GM03348 (cell line): ENCODE measurements around the gene SHISAL2A.

Source experiments
- DNase-seq: peaks from one replicate; pipeline ENCODE4 v3.0.0; 2012; ENCODE audit warnings: low spot score

Gene SHISAL2A

GRCh38 chr1:52659851-52660596 is 27.1 kb downstream of the SHISAL2A start:
- no peak for DNase-seq

- DNase-seq: no peak
Measured at GRCh38 chr1:52660807-52661206, 27.8 kb downstream of the SHISAL2A start.

GRCh38 chr1:52662645-52663313 is 29.8 kb downstream of the SHISAL2A start:
- DNase-seq: no peak

- DNase-seq: no peak
Measured at GRCh38 chr1:52663716-52664115, 30.7 kb downstream of the SHISAL2A start.

GRCh38 chr1:52665006-52665941 is 32.3 kb downstream of the SHISAL2A start:
- no peak for DNase-seq

GRCh38 chr1:52667290-52667689 is 34.3 kb downstream of the SHISAL2A start:
- no peak for DNase-seq

- no peak for DNase-seq
Measured at GRCh38 chr1:52667984-52668383, 35.0 kb downstream of the SHISAL2A start.

GRCh38 chr1:52668711-52669110 is 35.7 kb downstream of the SHISAL2A start:
- DNase-seq: peak; percentile 78

- peak; percentile 89 for DNase-seq
Measured at GRCh38 chr1:52669696-52670095, 36.7 kb downstream of the SHISAL2A start.

- DNase-seq: no peak
Measured at GRCh38 chr1:52670604-52671003, 37.6 kb downstream of the SHISAL2A start.

- DNase-seq: no peak
Measured at GRCh38 chr1:52672946-52673345, 40.0 kb downstream of the SHISAL2A start.

GRCh38 chr1:52673513-52673912 is 40.5 kb downstream of the SHISAL2A start:
- no peak for DNase-seq

- no peak for DNase-seq
Measured at GRCh38 chr1:52674497-52675384, 41.8 kb downstream of the SHISAL2A start.

GRCh38 chr1:52676249-52676903 is 43.4 kb downstream of the SHISAL2A start:
- DNase-seq: no peak

GRCh38 chr1:52677076-52677806 is 44.3 kb downstream of the SHISAL2A start:
- DNase-seq: no peak

- DNase-seq: no peak
Measured at GRCh38 chr1:52679048-52679447, 46.1 kb downstream of the SHISAL2A start.

- DNase-seq: no peak
Measured at GRCh38 chr1:52679498-52679897, 46.5 kb downstream of the SHISAL2A start.

GRCh38 chr1:52680353-52680752 is 47.4 kb downstream of the SHISAL2A start:
- DNase-seq: no peak

- no peak for DNase-seq
Measured at GRCh38 chr1:52681136-52681535, 48.2 kb downstream of the SHISAL2A start.

GRCh38 chr1:52683367-52683940 is 50.5 kb downstream of the SHISAL2A start:
- DNase-seq: no peak
